GM18505 (cell line): Measurements from ENCODE around the gene ALPI.

Experiments used
- ATAC-seq: cut with Tn5 transposase; IDR thresholded peaks from one replicate; pipeline ENCODE4 v1.9.1; 2021; ENCODE audit not compliant: unreplicated experiment
- POLR2A ChIP-seq: IDR thresholded peaks from 4 replicates; pipeline ENCODE4 v1.6.1; 2011; ENCODE audit warnings: borderline replicate concordance; ENCODE audit not compliant: insufficient read depth, insufficient read length; ENCODE audit errors: extremely low read depth

ALPI gene

DNA sequence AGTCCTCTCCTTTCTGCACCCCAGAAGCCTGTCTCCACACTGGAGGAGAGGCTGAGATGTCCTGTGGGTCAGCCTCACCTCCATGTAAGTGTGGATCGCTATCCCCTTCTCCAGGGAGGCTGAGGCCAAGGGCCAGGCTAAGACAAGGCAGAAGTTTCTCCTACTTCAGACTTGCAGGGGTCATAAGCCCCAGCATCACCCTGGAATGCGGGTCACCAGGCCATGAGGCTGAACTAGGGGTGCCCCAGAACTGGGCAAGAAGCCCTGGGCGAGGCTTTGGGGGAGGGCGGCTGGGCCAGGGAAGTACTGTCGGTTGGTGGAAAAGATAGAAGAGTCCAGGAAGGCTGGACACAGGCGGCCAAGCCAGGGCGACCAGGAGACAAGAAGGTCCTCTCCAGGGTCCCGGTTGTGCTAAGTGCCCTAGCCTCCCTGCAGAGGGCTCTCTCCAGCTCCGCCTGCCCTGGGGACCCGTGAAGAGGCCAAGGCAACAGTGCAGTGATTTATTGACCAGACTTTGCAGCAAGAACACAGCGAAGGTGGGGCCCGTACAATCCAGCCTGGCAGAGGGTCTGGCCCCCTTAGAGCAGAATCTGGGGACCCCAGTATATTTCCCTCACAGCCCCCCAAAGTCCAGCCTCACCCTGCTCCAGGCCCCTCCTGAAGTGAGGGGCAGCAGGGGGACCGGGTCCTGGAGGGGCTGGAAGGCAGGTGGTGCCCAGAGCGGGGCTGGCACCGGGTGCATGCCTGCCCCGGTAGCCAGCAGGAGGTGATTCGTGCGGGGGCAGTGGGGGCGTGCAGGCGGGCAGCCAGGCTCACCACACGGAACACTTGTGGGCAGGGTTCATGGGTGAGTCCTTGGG lies 23.6 kb downstream of the ALPI start:
- no peak for ATAC-seq
- no peak for TF ChIP-seq POLR2A

DNA sequence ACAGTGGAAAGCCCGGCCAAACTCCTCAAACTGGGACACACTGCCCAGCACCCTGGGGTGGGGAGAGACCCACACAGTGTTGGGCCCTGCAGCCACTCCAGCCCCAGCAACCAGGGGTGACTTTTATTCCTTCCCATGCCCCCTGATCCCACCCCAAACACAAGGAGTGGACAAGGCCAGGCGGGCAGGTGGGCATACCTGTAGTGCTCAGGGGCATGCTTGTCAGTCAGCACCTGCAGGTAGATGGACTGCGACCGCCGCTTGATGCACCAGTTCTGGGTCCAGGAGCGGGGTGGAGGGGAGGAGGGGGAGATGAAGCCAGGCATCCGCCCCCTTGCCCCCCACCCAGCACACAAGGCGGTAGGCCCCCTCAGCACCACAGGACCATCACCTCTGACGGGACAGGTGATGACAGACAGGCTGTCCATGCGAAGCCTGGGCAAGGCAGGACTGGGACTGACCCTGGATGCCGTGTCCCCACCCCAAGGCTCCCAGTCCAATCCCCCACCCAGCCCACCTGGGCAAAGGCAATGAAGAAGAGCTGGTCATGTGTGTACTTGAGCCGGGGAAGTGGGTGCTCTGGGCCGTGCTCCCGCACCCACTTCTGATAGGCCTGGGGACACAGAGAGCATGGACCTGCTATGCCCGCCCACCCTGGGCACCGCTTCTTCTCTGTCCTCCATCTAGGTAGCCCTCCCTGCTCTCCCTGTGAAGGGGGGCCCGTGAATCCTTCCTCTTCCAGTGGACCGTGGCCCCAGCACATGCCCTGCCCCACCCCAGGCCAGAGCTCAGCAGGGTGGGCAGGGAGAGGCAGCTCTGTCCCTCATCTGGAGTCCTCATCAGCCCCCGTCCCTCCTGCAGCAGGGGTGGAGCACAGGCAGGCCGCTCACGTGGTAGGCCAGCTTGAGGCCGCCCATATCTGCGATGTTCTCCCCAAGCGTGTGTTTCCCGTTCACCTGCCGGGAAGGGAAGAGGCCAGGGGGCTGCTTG lies 24.5 kb downstream of the ALPI start:
- no peak for TF ChIP-seq POLR2A
- ATAC-seq = no peak

DNA sequence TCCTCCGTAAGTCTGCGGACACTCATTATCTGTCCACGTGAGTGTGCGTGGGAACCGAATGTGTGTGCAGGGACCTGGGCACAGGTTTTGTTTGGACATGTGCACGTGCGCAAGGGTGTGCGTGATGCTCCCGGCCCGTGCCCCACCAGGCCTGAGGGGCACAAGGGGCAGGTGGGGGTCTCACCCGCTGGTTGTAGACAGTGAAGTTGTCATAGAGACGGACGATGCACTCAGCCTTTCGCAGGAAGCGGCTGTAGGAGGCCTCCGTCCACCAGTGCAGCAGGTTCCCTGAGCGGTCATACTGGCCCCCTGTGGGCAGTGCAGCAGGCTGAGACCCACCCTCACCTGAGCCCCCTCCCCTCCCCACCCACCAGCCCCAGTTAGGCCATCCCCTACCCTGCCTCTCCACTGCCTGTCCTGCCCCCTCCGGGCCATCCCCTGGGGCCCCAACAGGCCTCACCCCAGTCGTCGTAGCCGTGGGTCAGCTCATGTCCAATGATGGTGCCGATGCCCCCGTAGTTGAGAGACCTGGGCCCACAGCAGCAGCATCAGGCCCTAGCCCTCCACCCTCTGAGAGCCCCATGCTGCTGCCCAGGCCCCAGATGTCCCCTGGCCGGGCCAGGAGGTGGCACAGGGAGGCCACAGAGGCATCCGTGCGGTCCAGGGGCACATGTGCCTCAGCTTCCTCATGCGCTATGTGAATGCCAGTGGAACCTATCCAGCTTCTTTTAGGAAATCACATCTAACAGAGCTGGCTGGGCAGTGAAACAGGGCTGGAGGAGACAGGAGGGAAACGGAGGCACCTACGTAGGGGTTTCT lies 25.6 kb downstream of the ALPI start:
- ATAC-seq = no peak
- TF ChIP-seq POLR2A = no peak

DNA sequence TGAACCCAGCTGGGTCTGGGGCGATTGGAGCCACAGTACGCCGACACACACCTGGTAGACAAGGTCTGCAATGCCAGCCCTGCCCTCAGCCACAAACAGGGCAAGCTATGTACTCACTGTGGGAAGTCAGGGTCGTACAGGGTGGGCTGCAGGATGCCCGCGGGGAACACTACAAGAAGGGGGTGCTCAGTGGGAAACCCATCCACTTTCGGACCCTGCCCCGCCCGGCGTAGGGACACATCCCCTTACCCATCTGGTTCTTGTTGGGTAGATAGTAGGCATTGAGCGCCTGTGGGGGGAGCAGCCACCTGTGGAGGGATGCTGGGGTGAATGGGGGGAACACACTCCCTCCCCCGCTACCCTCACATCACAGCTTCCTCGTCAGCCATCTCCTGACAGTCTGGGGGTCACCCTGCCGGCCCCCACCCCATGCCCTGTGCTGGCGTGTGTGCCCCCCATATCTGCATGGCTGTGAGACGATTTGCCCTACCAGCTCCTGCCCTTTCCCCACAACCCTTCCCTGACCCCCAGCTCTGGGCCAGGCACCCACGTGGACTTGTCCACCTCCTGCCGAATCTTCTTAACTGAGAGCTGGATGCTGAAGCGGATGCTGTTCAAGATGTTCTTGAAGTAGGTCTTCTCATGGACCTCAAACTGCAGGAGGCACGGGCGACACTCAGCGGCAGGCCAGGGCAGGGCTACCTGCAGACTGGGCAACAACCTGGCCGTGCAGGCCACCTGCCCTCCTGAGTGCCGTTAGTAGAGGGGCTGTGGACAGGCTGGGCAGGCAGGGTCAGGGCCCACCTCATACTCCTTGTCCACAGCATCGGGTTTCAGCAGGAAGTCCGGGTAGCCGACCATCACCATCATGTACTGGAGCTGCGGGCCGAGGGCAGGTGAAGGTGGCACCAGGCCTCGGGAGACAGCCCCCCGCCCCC lies 26.6 kb downstream of the ALPI start:
- no peak for TF ChIP-seq POLR2A
- ATAC-seq = no peak

DNA sequence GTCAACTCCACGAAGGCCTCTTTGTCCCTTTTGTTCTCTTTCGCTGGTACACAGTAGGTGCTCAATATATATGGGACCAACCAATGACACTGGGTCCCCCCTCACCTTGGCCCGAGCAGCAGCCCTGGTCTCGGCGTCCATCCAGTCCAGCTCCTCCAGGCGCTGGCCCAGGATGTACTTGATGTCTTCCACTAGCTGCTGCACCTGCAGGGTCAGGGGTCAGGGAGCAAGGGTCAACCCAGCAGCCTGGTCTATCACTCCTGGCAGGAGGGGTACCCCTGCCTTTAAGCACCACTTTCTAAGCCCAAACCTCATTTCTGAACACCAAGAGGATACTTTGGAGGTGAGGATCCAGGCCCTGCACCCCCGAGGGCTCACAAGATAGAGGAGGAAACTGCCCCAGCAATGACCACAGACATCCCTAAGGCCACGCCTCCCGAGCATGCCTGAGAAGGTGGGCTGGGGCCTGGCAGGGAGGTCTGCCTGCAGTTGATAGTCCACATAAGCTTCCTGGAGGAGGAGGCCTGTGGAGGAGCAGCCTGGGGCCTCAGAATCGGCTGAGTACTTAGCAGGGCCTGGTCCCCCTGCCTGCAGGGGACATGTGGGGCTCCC lies 27.5 kb downstream of the ALPI start:
- no peak for TF ChIP-seq POLR2A
- ATAC-seq = no peak

DNA sequence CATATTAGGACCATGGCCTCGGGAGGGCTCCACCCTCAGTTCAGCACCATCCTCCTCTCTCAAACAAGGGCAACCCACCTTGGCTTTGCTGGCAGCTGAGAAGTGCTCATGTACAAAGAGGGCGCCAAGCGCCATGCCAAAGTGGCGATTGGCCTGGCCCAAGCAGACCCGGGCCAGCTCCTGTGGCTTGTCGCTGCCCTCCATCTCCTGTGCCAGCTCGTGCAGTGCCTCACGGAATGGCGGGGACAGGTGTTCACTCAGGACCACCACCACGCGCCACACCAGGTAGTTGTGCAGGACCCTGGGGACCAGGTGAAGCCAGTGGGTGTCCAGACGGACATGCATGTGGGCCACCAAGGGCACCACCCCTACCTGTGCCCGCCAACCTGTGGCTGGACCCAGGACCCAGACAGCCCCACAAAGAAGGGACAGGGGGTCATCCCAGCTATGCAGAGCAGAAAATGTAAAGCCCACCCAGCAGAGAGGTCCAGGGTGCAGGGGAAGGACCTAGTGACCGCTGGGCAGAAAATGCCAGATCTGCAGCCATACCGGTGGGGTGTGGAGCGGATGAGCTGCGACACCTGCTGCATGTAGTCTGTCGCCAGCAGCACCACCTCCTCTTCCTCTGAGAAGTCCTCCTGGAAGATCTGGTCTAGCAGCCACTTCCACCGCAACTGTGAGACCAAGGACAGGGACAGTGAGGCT lies 28.1 kb downstream of the ALPI start:
- TF ChIP-seq POLR2A = no peak
- no peak for ATAC-seq

DNA sequence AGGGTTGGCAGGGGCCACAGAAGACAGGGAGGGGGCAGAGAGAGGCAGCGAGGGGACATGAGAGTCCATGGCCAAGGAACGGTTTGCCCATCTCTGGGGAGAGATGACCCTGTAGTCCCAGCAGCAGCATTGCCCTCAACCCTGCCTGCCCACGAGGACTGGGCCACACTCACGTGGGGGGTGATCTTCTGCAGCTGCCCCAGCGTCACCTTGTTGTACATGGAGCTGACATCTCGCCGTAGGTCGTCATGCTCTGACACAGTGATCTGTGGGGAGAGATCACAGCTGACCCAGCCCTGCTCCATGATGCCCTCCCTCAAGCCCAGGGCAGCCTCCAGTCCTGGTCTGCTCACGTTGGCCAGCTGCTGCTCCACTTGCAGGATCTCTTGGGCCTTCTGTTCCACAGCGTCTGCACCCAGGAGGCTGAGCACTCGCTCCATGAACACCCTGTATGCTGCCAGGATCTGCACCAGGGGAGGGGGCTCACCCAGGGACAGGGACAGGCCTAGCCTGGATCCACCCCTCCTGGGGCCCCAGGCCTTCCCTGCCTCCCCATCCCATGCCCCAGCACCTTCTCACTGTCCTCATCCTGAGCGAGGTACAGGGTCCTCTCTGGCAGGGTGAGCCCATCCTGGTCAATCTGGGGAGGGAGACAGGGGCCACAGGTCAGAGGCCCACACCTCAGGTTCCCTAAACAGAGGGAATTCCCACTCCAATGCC lies 28.8 kb downstream of the ALPI start:
- no peak for ATAC-seq
- TF ChIP-seq POLR2A = no peak

DNA sequence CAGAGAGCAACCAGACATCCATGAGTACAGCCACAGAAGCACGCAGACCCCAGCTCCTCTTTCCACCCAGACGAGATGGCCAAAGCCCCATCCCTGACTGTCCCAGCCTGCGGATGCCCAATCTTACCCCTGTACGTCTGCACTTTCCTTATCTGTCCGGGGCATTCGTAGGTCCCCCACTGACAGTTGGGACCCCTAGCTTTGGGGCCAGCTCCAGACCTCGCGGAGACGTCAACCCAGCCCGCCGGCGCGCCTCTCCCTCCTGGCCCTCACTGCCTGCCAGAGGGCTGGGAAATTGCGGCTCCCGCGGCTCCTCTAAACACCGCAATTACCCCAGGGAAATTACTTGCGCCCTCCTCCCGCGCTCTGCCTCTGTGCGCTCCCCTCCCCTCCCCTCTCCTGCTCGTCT lies 29.4 kb downstream of the ALPI start:
- TF ChIP-seq POLR2A = no peak
- no peak for ATAC-seq

DNA sequence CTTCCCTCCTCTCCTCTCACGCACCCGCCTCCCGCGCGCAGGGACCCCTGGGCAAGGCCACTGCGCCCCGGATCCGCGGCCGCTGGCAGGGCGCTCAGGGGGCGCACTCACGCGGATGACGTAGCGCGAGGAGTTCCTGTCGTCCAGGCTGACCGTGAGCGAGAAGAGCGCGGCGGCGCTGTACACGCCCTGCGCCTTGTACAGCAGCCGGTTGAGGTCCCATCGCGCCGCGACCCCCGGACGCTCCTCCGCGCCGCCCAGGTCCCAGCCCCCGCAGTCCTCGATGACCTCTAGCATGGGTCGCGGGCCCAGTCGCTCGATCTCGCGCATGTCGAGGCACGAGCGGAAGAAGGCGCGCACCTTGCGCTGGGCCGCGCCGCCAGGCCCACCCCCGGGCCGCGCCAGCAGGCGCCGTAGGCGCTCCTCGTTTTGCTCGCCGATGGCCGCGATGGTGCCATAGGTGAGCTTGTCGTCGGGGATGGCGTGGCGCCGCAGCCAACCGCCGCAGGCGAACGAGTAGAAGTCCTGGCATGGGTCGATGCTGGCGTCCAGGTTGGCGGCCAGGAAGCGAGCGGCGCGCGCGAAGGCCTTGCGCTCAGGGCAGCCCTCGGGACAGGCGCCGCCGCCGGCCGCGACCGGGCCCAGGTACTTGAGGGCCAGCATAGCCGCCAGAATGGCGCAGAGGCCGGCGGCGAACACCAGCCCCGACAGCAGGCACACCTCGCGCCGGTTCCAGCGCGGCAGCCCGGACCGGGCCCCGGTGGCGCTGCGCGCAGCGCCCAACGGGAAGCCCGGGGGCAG lies 30.0 kb downstream of the ALPI start:
- no peak for TF ChIP-seq POLR2A
- ATAC-seq = no peak

DNA sequence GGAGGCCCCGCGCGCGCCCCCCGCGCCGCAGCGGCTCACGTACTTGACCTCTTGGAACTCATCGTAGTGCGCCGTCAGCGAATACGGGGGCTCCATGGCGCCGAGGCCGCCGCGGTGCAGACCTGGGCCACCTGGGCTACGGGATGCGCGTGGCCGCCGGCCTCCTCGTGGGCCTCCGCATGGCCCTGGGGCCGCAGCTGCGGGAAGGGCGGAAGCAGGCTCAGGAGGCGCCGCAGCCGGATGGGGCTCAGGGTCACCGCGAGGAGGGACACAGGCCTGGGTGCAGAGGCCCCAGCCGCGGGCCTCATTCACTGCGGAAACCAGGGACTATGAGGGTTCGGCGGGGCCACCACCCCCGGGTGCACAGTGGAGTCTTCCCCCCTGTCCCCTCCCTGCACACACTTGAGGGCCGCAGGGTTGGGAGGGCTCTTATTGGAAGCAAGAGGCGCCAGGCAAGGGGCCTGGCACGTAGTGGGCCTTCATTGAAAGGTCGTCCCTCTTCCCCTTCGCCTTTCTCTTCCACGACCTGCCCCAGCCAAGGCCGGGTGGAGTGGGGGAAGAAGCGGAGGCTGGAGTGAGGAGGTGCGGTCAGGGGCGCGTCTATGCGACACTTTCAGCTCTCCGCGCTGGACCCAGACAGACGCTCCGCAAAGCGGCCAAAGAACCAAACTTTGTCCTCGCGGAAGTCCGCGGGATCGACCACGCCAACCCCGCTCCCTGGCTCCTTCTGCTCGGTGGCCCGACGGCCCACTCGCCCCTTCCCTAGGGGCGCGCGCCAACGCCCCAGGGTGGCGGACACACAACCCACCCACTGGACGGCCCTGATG lies 30.8 kb downstream of the ALPI start:
- no peak for ATAC-seq

More for the DNA sequence above, 30.8 kb downstream of the ALPI start:
- no peak for TF ChIP-seq POLR2A
